Fibroblast of upper back skin (primary cell): ENCODE measurements around the gene AFAP1.

Source experiments
- DNase-seq: peaks from one replicate; pipeline ENCODE4 v3.0.0-alpha.2; 2013

Gene AFAP1

DNA sequence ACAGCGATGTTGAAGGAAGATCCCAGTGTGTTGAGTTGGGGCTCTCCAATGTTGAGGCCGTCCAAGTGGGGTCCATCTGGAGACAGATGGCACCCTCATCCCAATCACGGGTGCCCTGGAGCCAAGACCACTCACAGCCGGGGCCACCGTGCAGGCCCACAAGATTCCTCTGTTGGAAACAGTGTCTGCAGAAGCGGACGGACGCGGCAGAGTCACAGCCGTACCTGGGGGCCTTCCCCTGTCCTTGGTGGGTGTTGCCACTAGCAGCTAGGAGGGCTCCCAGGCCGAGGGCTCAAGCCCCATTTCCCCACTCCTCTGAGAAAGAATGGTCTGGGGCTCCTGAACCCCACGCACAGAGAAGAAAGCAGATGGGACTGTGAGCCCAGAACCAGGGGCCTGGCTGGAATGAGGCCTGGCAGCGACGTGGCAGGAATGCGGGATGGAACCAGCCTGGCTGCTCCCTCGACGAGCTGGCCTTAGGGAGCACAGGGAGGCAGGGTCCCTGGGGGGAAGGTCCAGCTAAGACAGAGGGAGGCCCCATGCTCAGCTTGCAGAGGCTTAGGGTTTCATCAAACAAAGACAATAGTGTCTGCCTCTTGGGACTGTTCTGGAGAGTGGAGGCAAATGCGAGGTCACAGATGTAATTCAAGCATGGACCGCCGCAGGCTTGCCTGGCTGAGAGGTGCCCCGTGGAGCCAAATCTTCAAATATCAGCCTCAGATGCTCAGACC, 228.9 kb downstream of the AFAP1 start:
- DNase-seq: no peak

DNA sequence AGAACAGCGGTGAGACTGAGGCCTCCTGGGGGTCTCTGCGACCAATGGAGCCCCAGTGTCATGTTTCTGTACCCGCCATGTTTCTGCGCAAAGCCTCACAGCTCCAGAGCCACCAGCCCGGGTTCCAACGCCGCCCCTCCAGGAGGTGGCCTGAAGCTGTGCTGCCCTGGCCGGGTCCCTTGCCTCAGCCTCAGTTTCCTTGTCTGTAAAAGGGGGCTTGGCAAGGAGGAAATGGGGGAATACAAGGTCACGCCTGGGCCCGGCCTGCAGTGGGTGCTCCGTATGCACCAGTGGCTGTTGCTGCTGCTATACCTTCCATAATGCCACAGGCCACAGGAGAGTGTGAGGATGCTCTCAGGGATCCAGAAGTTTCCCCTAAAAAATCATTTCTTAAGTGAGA, 229.5 kb downstream of the AFAP1 start:
- no peak for DNase-seq

DNA sequence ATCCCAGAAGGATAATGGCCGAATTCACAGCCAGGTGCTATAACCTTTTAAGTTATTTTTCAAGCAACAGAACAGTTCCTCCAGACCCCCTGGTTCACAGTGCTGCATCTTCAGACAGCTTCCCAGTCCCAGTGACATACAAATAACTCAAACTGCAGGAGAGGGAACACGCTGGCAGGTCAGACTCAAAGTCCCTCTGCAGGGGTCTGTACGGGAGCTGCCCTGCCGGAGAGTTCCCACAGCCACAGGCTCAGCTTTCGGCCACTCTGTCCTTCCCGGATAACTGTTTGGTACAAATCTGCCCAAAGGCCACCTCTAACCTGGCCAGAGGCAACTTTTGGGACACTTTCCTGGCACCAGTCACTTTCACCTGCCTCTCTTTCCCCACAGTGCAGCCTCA, 230.2 kb downstream of the AFAP1 start:
- no peak for DNase-seq

DNA sequence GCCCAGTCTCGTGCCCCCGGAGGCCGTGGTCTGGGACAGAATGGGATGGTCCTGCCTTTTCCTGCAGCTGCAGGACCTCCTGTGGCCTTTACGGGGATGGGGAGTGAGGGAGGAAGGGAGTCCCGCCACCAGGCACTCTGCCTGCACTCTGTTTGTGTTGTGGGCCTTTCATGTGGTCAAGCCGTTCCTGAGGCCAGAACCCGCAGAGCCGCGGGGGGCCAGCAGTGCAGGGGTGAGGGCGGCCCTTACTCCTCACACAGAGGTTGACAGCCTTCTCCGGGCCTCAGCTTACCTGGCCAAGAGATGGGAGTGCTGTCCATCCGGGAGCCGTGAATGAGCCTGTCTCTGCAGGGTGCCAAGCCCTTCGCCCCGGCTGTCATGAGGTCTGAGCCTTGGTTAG, 230.7 kb downstream of the AFAP1 start:
- DNase-seq: peak; percentile 20
